IPS-20b (cell line): Measurements from ENCODE around the gene TROAP.
A peak's percentile ranks its signal among the peaks of the same experiment; 100 is the strongest.
"Not testable (repeated sequence)": the region's sequence is repeated elsewhere in the genome, so short reads cannot be mapped to it uniquely, and the experiment has no call there.

Source experiments
- H3K27ac ChIP-seq: one replicate; pipeline ENCODE4 v1.5.1; 2013; ENCODE audit warnings: low read length
- H3K27me3 ChIP-seq: 2 replicates; pipeline ENCODE4 v1.6.1; 2013; ENCODE audit warnings: mild to moderate bottlenecking, low read length, inconsistent platforms; ENCODE audit not compliant: insufficient read depth
- H3K36me3 ChIP-seq: 2 replicates; pipeline ENCODE4 v1.6.1; 2013; ENCODE audit warnings: low read depth, mild to moderate bottlenecking, inconsistent platforms, low read length, moderate library complexity; ENCODE audit not compliant: insufficient read depth
- H3K4me1 ChIP-seq: 2 replicates; pipeline ENCODE4 v1.6.1; 2013; ENCODE audit warnings: mild to moderate bottlenecking, control low read depth, inconsistent platforms, low read length, moderate library complexity; ENCODE audit not compliant: insufficient read depth
- H3K4me3 ChIP-seq: 2 replicates; pipeline ENCODE4 v1.5.1; 2013; ENCODE audit warnings: mild to moderate bottlenecking, low read length, inconsistent platforms
- H3K9ac ChIP-seq: 2 replicates; pipeline ENCODE4 v1.6.1; 2013; ENCODE audit warnings: low read depth, mild to moderate bottlenecking, inconsistent platforms, low read length, moderate library complexity
- H3K9me3 ChIP-seq: 2 replicates; pipeline ENCODE4 v1.6.1; 2013; ENCODE audit warnings: mild to moderate bottlenecking, low read depth, low read length, inconsistent platforms; ENCODE audit not compliant: insufficient read depth

TROAP gene

GRCh38 chr12:49333778-49334177, 10.7 kb downstream of the TROAP start:
- Histone ChIP-seq H3K4me1 (peaks cover 10% of the 10 kb centered on the region; the same call in 1 of the 2 replicates), H3K36me3 (peaks cover 25% of the 10 kb centered on the region), H3K27me3 (peaks cover 79% of the 10 kb centered on the region)
- not testable (repeated sequence) for H3K4me3 ChIP-seq, H3K27ac ChIP-seq, H3K9me3 ChIP-seq, H3K9ac ChIP-seq

GRCh38 chr12:49334226-49334625, 11.2 kb downstream of the TROAP start:
- Histone ChIP-seq H3K4me1 (peaks cover 14% of the 10 kb centered on the region; the same call in 1 of the 2 replicates), H3K27me3 (peaks cover 84% of the 10 kb centered on the region)

GRCh38 chr12:49334681-49335080, 11.6 kb downstream of the TROAP start:
- Histone ChIP-seq H3K9ac (no peak overlapping the region), H3K27me3 (peaks cover 88% of the 10 kb centered on the region), H3K9me3 (peaks cover 8% of the 10 kb centered on the region; the same call in 1 of the 2 replicates), H3K4me1 (peaks cover 14% of the 10 kb centered on the region; the same call in 1 of the 2 replicates), H3K4me3 (no peak overlapping the region), H3K36me3 (peaks cover 16% of the 10 kb centered on the region), H3K27ac (no peak overlapping the region)

More at GRCh38 chr12:49334226-49334625, 11.2 kb downstream of the TROAP start:
- H3K9ac ChIP-seq: no peak overlapping the region
- H3K4me3 ChIP-seq: no peak overlapping the region
- no peak overlapping the region for H3K27ac ChIP-seq
- peaks cover 8% of the 10 kb centered on the region; the same call in 1 of the 2 replicates for H3K9me3 ChIP-seq
- peaks cover 20% of the 10 kb centered on the region for H3K36me3 ChIP-seq

- Histone ChIP-seq H3K9me3 (peaks cover 8% of the 10 kb centered on the region; the same call in 1 of the 2 replicates), H3K9ac (no peak overlapping the region), H3K36me3 (peaks cover 9% of the 10 kb centered on the region), H3K27me3 (peaks cover 95% of the 10 kb centered on the region), H3K4me1 (peaks cover 18% of the 10 kb centered on the region; the same call in 1 of the 2 replicates), H3K27ac (no peak overlapping the region), H3K4me3 (no peak overlapping the region)
These were observed 12.3 kb downstream of the TROAP start for GRCh38 chr12:49335118-49335954.

GRCh38 chr12:49335955-49336644, 13.0 kb downstream of the TROAP start:
- Histone ChIP-seq H3K36me3 (peaks cover 3% of the 10 kb centered on the region; the same call in 1 of the 2 replicates), H3K9ac (no peak overlapping the region), H3K27me3 (peaks cover 100% of the 10 kb centered on the region), H3K27ac (no peak overlapping the region), H3K9me3 (peaks cover 8% of the 10 kb centered on the region; the same call in 1 of the 2 replicates), H3K4me3 (peak overlapping the region; percentile 56; the same call in 1 of the 2 replicates), H3K4me1 (peaks cover 23% of the 10 kb centered on the region; the same call in 1 of the 2 replicates)

GRCh38 chr12:49336645-49337584, 13.9 kb downstream of the TROAP start, which contains the start of gene C1QL4:
TSS of gene C1QL4 (minus strand) at chr12:49337188. CDS start at chr12:49336477, 711 bp downstream.
- Histone ChIP-seq H3K4me1 (peaks cover 23% of the 10 kb centered on the region; the same call in 1 of the 2 replicates), H3K9me3 (peaks cover 8% of the 10 kb centered on the region; the same call in 1 of the 2 replicates), H3K27me3 (peaks cover 100% of the 10 kb centered on the region), H3K4me3 (peak within 1 kb of the TSS; percentile 56), H3K9ac (no peak within 1 kb of the TSS), H3K27ac (no peak within 1 kb of the TSS), H3K36me3 (no peaks in the 10 kb centered on the region)

GRCh38 chr12:49338830-49339463, 15.9 kb downstream of the TROAP start:
- no peak overlapping the region for H3K9ac ChIP-seq
- H3K36me3 ChIP-seq: no peaks in the 10 kb centered on the region
- H3K27me3 ChIP-seq: peaks cover 100% of the 10 kb centered on the region
- H3K4me1 ChIP-seq: peaks cover 24% of the 10 kb centered on the region
- no peak overlapping the region for H3K27ac ChIP-seq
- H3K9me3 ChIP-seq: peaks cover 8% of the 10 kb centered on the region; the same call in 1 of the 2 replicates
- H3K4me3 ChIP-seq: no peak overlapping the region

GRCh38 chr12:49339464-49339861, 16.4 kb downstream of the TROAP start:
- H3K27me3 ChIP-seq: peaks cover 100% of the 10 kb centered on the region

GRCh38 chr12:49340095-49340870, 17.2 kb downstream of the TROAP start:
- Histone ChIP-seq H3K9ac (no peak overlapping the region), H3K4me1 (peaks cover 24% of the 10 kb centered on the region), H3K36me3 (no peaks in the 10 kb centered on the region)

More at GRCh38 chr12:49339464-49339861, 16.4 kb downstream of the TROAP start:
- Histone ChIP-seq H3K9ac (no peak overlapping the region), H3K4me1 (peaks cover 24% of the 10 kb centered on the region), H3K36me3 (no peaks in the 10 kb centered on the region), H3K4me3 (no peak overlapping the region), H3K27ac (no peak overlapping the region), H3K9me3 (peaks cover 8% of the 10 kb centered on the region; the same call in 1 of the 2 replicates)

More at GRCh38 chr12:49340095-49340870, 17.2 kb downstream of the TROAP start:
- no peak overlapping the region for H3K27ac ChIP-seq
- H3K9me3 ChIP-seq: peaks cover 5% of the 10 kb centered on the region; the same call in 1 of the 2 replicates
- H3K4me3 ChIP-seq: no peak overlapping the region
- peaks cover 100% of the 10 kb centered on the region for H3K27me3 ChIP-seq
